Fibroblast of pulmonary artery (primary cell): ENCODE data around the gene DYNC2H1.

Source experiments
- DNase-seq: peaks from one replicate; pipeline ENCODE4 v3.0.0-alpha.2; 2010; ENCODE audit warnings: low read depth
- H3K4me3 ChIP-seq: replicated peaks from 2 replicates; pipeline ENCODE4 v1.5.1; 2011; ENCODE audit warnings: low read depth, mild to moderate bottlenecking, control low read depth, low read length, moderate library complexity
- TF ChIP-seq, protein P1 (sequence below): IDR thresholded peaks from 2 replicates; pipeline ENCODE4 v1.5.1; 2011; ENCODE audit warnings: mild to moderate bottlenecking, control low read depth, low read length, inconsistent platforms; ENCODE audit errors: missing control alignments

Gene DYNC2H1

GRCh38 chr11:103222806-103223205 lies 113.6 kb downstream of the DYNC2H1 start:
- DNase-seq: peak; percentile 25
- no peak overlapping the region for H3K4me3 ChIP-seq
- TF ChIP-seq, protein P1, sequence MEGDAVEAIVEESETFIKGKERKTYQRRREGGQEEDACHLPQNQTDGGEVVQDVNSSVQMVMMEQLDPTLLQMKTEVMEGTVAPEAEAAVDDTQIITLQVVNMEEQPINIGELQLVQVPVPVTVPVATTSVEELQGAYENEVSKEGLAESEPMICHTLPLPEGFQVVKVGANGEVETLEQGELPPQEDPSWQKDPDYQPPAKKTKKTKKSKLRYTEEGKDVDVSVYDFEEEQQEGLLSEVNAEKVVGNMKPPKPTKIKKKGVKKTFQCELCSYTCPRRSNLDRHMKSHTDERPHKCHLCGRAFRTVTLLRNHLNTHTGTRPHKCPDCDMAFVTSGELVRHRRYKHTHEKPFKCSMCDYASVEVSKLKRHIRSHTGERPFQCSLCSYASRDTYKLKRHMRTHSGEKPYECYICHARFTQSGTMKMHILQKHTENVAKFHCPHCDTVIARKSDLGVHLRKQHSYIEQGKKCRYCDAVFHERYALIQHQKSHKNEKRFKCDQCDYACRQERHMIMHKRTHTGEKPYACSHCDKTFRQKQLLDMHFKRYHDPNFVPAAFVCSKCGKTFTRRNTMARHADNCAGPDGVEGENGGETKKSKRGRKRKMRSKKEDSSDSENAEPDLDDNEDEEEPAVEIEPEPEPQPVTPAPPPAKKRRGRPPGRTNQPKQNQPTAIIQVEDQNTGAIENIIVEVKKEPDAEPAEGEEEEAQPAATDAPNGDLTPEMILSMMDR: no peak

GRCh38 chr11:103228807-103229206 lies 119.6 kb downstream of the DYNC2H1 start:
- no peak for DNase-seq
- TF ChIP-seq, protein P1: no peak
- no peak overlapping the region for H3K4me3 ChIP-seq

DNA sequence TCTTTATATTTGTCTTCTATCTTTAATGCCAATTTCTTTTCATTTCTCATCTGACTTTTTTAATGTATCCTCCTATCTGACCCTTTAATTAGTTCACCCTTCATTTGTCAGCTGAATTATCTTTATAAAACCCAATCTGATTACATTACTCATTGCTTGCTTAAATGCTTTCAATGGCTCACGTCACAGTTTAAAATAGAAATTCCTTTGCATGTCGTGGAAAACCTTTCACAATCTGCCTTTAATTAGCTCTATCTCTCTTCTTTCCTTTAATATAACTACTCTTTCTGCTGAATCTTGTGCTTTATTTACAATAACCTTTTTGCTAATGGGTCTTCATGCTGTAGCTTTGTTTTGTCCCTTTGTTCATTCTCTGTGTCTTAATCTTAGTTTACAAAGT lies 125.7 kb downstream of the DYNC2H1 start:
- TF ChIP-seq, protein P1: no peak
- H3K4me3 ChIP-seq: no peak overlapping the region
- DNase-seq: peak; percentile 56

DNA sequence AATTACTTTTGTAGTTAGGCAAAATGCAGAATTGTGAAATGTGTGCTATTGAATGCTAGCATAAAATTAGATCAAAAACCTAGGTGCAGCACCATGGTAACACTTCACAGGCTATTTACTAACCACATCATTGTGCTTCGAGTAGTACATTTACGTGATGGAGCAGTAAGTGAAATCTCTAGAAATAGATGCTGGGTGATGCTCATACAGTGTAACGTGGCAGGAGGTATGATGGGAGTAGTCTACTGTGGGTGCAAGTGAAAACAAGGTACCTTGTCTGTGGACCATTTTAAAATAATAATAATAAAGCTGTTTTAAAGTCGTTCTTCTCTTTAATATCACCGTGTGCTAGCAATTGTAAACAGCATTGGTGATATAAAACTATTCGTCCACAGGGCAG lies 132.3 kb downstream of the DYNC2H1 start:
- TF ChIP-seq, protein P1: no peak
- H3K4me3 ChIP-seq: no peak overlapping the region
- DNase-seq: no peak

- TF ChIP-seq, protein P1: no peak
- no peak for DNase-seq
- no peak overlapping the region for H3K4me3 ChIP-seq
Measured at GRCh38 chr11:103254123-103254522, 144.9 kb downstream of the DYNC2H1 start.

- no peak overlapping the region for H3K4me3 ChIP-seq
- TF ChIP-seq, protein P1: peak; percentile 41
- DNase-seq: peak; percentile 47
Measured at GRCh38 chr11:103257360-103257759, 148.1 kb downstream of the DYNC2H1 start.

GRCh38 chr11:103266167-103266831 lies 157.1 kb downstream of the DYNC2H1 start:
- DNase-seq: no peak
- TF ChIP-seq, protein P1: no peak
- no peak overlapping the region for H3K4me3 ChIP-seq
